AG10803 (cell line): ENCODE data around the gene MED15.

ENCODE experiments used
- DNase-seq: peaks from one replicate; pipeline ENCODE4 v3.0.0; 2010; ENCODE audit warnings: low read depth
- H3K4me3 ChIP-seq: 2 replicates; pipeline ENCODE4 v1.5.1; 2011; ENCODE audit warnings: mild to moderate bottlenecking, low read length, control low read depth
- TF ChIP-seq, protein P1 (sequence below): conservative IDR thresholded peaks from 2 replicates; pipeline ENCODE4 v1.5.1; 2011; ENCODE audit warnings: mild to moderate bottlenecking, low read length, control low read depth, inconsistent platforms

MED15 gene

DNA sequence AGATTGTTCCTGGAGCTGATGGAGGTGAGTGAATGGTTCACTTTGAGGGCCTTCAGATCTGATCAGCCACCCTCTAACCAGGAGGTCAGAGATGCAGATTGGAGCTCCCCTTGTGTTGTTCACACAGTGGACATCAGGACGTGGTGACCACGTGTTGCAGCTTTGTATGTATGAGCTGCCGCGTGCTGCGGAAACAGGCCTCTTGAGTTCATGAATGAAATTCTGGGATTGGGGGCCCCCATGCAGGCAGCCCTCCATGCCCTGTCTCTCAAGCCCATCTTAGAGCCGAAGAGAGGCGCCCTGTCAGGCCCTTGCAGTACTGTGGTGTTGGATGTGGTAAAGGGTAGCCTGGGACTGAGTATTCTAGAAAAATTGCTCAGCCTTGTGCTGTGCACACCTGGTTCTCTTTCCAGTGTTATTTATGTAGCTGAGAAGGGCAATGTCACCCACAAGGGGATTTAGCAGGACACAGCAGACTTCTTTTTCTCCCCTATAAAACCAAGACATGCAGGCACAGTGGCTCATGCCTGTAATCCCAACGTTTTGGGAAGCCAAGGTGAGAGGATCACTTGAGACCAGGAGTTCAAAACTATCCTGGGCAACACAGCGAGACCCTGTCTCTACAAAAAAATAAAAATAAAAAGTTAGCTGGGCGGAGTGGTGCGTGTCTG lies 64.9 kb downstream of the MED15 start:
- no peak overlapping the region for H3K4me3 ChIP-seq
- TF ChIP-seq, protein P1, sequence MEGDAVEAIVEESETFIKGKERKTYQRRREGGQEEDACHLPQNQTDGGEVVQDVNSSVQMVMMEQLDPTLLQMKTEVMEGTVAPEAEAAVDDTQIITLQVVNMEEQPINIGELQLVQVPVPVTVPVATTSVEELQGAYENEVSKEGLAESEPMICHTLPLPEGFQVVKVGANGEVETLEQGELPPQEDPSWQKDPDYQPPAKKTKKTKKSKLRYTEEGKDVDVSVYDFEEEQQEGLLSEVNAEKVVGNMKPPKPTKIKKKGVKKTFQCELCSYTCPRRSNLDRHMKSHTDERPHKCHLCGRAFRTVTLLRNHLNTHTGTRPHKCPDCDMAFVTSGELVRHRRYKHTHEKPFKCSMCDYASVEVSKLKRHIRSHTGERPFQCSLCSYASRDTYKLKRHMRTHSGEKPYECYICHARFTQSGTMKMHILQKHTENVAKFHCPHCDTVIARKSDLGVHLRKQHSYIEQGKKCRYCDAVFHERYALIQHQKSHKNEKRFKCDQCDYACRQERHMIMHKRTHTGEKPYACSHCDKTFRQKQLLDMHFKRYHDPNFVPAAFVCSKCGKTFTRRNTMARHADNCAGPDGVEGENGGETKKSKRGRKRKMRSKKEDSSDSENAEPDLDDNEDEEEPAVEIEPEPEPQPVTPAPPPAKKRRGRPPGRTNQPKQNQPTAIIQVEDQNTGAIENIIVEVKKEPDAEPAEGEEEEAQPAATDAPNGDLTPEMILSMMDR: no peak
- DNase-seq: no peak

DNA sequence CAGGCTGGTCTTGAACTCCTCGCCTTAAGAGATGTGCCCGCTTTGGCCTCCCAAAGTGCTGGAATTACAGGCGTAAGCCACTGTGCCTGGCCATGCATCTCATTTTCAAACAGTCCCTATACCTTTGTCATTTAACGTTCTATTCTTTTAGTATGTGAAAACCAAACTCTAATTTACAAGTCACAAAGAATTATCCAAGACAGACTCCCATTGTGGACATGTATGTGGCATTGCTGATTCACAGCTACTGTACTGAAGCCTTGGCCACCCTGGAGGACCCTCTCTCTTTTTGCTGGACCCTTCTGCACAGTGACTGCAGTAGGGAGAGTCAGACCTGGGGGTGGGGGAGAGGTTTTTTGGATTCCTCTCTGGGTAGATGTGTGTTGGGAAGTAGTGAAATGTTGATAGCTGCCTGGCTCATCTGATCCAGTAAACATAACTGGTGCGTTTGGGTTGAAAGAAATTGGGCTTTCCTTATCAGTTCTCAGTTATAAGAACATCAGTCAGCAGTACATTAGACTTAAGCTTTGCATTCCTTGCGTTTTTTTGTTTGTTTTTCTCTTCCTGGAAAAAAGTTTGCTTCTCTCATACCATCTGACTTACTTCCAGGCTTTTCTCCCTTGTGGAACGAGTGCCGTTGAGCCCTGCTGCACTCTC lies 65.9 kb downstream of the MED15 start:
- DNase-seq: no peak
- TF ChIP-seq, protein P1: no peak
- H3K4me3 ChIP-seq: no peak overlapping the region

DNA sequence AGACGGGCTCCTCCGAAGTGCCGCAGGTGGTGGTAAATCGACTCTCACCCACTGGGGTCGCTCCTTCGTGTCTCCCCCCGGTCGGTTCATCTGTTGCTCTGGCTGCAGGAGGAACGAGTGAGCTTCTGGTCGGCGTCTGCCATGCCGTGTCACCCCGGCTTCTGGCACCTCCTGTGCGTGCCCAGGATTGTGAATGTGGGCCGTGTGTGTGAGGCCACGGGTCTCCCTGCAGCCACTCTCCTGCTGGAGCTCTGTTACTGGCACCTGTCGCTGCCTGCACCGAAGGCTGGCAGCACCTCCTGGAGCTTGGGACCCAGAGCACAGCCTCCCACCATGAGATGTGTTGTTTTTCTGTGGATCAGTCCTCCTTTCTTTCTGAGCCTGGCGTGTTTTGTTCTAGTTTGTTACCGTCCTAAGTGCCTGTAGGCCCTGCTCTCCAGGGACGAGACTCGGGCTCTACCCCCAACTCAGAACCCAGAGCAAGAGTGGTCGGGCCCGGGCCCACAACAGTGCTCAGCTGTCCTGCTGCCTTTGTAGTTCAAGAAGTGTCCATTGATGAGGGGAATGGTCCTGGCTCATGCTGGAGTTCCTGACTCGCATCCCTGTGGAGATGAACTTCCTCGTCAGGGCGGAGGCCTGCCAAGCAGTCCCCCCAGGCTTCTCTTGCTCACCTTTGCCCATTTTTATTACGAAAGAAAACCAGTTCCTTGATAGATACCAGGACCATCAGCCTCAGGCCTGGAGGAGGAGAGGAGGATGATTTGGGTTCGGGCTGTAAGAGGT lies 66.6 kb downstream of the MED15 start:
- no peak for DNase-seq
- TF ChIP-seq, protein P1: no peak
- no peak overlapping the region for H3K4me3 ChIP-seq

DNA sequence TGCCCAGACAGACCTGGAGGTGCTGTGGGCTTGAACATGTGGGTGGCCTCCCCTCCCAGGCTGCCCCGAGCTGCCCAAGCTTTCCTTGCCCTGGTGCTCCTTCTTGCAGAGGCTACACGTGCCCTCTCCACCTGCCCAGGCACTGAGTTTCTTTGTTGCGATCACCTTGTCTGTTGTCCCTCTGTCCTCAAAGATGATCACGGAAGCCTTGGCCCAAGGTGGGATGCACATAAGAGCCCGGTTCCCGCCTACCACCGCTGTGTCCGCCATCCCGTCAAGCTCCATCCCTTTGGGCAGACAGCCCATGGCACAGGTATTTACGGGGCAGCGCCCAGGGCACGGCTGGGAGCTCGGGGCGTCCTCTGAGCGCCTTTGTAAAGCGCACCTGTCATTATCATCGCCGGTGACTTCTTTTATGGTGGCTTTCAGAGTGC lies 67.5 kb downstream of the MED15 start:
- TF ChIP-seq, protein P1: no peak
- DNase-seq: no peak
- no peak overlapping the region for H3K4me3 ChIP-seq

DNA sequence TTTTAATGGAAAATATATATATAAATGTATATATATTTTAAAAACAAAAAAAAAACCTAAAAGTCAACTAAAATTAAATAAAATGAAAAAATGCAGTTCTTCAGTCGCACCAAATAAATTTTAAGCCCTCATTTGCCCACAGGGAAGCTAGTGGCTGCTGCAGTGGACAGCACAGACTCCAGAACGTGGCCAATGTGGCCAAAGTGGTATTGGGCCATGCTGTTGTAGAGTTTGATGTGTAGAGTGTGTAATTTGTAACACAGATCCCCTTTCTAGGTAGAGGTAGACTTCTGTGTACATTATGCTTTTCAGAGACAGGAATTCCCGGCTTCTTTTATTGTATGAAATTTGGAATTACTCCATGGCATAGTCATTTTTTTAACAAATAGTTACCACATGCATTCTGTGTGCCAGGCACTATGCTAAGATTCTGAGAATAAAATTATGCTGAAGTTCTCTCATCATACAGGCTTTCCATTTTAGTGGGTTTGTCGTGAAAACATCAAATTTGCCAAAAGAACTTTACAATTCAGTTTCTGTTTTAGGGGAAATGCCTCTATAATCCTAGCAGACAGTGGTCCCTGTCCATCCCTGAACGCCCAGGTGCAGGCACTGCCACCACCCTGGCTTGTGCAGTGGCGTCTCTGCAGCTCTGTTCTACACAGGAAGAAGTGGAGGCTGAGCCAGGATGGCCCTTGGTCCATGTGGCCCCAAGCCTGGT lies 68.5 kb downstream of the MED15 start:
- DNase-seq: no peak
- TF ChIP-seq, protein P1: no peak
- H3K4me3 ChIP-seq: no peak overlapping the region

DNA sequence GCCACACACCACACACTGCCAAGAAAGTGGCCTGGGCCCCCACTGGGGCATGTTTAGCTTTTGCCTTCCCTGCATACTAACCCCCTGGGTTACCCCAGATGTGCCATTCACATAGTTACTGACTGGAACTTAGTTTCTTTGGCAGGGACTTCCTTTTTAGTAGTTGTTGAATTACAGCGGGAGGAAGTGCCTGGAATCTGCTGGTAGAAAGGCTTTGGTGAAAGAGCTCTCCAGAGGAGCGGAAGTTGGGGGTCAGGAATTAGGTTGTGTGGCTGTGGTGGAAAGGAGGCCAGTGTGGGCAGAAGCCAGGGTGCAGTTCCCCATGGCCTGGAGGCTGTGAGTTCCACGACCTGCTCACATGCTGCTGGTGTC lies 69.0 kb downstream of the MED15 start:
- no peak for DNase-seq
- TF ChIP-seq, protein P1: no peak

More for the DNA sequence above, 69.0 kb downstream of the MED15 start:
- H3K4me3 ChIP-seq: no peak overlapping the region
